GM12864 (cell line): ENCODE data around the gene EXOC2.

Experiments used
- DNase-seq: peaks from one replicate; pipeline ENCODE4 v3.0.0-alpha.2; 2011; ENCODE audit warnings: low read depth
- H3K4me3 ChIP-seq: 2 replicates; pipeline ENCODE4 v1.5.1; 2011; ENCODE audit warnings: mild to moderate bottlenecking, low read depth, low read length, control low read depth
- TF ChIP-seq, protein P1 (sequence below): IDR thresholded peaks from 2 replicates; pipeline ENCODE4 v1.5.1; 2011; ENCODE audit warnings: low read depth, mild to moderate bottlenecking, moderate library complexity, low read length, control low read depth, inconsistent platforms; ENCODE audit errors: missing control alignments

The EXOC2 gene

DNA sequence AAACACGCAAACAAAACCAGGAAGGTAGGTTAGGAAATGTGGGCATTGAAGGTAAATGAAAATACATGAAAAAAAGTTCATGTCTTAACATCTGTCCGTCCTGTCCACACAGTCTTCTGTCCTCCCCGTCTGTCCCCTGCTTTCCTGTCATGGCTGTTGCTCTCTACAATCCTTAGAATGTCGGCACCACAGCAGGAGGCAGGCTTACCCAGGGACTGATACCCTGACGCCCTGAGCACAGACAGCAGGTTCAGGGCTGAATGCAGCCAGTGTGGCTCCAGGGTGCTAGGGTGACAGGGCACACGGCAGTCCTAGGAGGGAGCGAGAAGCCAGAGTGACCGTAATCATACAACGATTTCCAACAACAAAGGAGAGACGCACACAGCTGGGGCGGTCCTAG is 177.7 kb downstream of the EXOC2 start:
- no peak for DNase-seq
- TF ChIP-seq, protein P1, sequence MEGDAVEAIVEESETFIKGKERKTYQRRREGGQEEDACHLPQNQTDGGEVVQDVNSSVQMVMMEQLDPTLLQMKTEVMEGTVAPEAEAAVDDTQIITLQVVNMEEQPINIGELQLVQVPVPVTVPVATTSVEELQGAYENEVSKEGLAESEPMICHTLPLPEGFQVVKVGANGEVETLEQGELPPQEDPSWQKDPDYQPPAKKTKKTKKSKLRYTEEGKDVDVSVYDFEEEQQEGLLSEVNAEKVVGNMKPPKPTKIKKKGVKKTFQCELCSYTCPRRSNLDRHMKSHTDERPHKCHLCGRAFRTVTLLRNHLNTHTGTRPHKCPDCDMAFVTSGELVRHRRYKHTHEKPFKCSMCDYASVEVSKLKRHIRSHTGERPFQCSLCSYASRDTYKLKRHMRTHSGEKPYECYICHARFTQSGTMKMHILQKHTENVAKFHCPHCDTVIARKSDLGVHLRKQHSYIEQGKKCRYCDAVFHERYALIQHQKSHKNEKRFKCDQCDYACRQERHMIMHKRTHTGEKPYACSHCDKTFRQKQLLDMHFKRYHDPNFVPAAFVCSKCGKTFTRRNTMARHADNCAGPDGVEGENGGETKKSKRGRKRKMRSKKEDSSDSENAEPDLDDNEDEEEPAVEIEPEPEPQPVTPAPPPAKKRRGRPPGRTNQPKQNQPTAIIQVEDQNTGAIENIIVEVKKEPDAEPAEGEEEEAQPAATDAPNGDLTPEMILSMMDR, result no peak
- no peak overlapping the region for H3K4me3 ChIP-seq

DNA sequence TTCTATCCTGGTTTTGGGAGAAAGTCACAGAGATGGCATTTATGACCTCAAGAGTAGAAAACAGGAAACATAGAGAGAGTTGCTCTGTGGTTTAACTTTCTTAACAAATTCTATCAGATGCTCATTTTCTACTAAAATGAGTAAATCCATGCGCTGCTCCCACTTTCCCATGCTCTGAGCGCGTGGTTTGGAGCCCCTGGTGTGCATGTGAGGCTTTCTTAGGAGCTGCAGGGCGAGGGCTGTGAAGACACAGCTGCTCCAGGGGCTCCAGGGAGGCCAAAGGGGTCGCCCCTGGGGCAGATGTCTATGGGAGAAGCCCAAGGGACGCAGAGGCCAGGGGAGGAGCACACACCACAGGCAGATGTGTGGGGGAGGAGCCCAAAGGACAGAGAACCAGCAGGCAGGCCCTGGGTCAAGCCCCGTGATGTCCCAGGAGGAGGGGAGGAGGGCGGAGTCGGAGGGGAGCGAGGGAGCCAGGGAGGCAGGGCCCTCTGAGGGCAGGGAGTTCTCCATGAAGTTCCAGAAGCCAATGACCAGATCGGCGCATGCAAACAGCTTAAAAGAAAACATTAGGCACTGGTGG is 178.5 kb downstream of the EXOC2 start:
- no peak overlapping the region for H3K4me3 ChIP-seq
- TF ChIP-seq, protein P1, result no peak
- no peak for DNase-seq

DNA sequence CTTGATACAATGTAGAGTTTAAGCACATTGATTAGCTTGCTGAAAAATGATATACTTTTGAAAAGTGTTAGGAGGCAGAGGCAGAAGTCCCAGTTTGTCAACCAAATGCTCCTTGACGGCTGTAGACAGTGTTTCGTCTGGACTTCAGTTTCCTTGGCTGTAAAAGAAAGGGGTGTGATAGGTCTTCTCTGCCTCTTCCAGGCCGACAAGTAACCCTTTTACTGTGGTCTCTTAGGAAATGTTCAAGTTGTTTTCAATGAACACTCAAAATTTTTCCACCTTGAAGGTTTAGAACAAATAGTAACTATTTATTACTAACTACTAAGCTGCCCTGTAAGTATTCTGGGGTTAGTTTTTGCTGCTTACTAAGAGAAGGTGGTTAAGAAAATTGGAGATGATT is 179.0 kb downstream of the EXOC2 start:
- TF ChIP-seq, protein P1, result no peak
- H3K4me3 ChIP-seq, result no peak overlapping the region
- DNase-seq, result no peak

DNA sequence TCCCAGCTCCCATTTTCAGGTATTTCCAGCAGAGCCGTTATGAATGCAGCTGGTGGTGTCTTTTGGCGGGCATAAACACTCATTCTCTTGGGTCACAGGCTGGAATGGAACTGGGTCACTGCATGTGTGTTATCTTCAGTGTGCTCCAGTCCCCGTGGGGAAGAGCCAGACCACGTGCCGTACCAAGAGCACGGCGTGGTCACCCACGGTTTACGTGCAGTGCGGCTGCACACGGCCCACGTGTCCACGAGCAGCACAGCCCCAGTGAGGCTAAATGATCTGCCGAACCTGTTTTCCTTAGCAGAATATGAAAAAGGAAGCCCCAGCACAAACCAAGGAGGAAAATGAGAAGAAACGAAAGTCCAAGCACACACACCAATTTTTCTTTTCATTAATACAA is 179.9 kb downstream of the EXOC2 start:
- TF ChIP-seq, protein P1, result no peak
- H3K4me3 ChIP-seq, result no peak overlapping the region
- DNase-seq, result no peak

DNA sequence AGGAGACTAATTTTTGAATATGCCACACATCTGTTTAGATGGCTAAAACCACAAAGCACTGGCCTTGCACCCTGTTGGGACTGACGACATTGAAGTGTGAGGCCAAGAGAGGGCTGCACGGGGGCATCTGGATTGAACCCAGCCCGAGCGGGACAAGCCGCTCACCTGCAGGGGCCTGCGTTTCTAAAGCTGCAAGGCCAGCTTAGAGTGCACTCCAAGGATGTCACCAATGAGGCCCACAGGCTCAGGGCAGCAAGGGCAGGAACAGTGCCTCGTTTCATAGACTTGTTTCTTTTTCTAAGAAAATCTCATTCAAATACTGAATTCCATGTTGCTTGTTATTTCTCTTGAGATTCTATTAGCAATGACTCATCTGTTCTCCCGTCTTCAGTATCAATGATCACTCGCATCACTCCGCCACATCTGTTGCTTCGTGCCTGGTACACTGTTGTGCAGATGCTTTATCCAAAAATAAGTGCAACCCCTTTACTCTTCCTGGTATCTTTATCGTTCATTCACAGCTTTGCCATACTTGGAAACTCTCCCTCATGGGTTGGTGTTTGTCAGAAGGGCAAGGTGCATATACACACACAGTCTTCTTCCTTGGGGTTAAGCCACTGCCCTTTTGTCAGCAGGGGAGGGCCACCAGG is 181.3 kb downstream of the EXOC2 start:
- DNase-seq, result no peak
- TF ChIP-seq, protein P1, result no peak

DNA sequence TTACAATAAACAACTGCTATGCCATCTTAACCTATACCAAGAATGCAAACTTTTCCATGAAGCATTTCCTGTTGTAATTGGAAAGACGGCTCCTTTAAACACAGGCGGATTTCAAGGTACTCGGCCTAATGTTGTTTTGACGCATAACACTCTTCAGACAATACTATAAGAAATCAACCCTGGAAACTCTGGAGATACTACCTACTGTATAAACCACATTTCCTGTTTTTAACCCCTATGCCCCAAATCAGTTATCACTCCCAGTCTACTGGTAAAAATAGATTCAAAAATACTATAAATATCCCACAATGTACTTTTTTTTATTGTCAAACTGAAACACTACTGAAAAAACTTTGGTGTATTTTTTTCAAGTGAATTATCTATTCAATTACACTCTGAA is 183.3 kb downstream of the EXOC2 start:
- no peak overlapping the region for H3K4me3 ChIP-seq
- no peak for DNase-seq
- TF ChIP-seq, protein P1, result no peak

More for the DNA sequence above, 181.3 kb downstream of the EXOC2 start:
- H3K4me3 ChIP-seq, result no peak overlapping the region

DNA sequence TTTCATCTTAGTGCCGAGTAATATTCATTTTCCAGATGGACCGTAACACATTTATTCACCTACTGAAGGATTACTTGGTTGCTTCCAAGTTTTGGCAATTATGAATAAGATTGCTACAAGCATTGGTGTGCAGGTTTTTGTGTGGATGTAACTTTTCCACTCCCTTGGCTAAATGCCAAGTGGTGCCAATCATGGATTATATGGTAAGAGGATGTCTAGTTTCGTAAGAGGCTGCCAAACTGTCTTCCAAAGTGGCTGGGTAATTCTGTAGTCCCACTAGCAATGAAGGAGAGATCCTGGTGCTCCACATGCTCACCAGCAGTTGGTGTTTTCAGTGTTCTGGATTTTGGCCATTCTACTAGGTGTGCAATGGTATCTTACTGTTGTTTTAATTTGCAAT is 184.3 kb downstream of the EXOC2 start:
- TF ChIP-seq, protein P1, result no peak
- DNase-seq, result no peak
- no peak overlapping the region for H3K4me3 ChIP-seq
